HG02943 (cell line): ENCODE data around the gene SRGAP3.

Experiments
- ATAC-seq: cut with Tn5 transposase; IDR thresholded peaks from one replicate; pipeline ENCODE4 v1.9.1; 2021; ENCODE audit warnings: mild to moderate bottlenecking, low read depth, moderate library complexity; ENCODE audit not compliant: unreplicated experiment

The SRGAP3 gene

GRCh38 chr3:8997151-8997550, 252.3 kb downstream of the SRGAP3 start:
- no peak for ATAC-seq

- no peak for ATAC-seq
Measured at GRCh38 chr3:8996681-8997121, 252.7 kb downstream of the SRGAP3 start.

GRCh38 chr3:8996216-8996615, 253.2 kb downstream of the SRGAP3 start:
- no peak for ATAC-seq

GRCh38 chr3:8994226-8994625, 255.2 kb downstream of the SRGAP3 start:
- ATAC-seq = no peak

GRCh38 chr3:8993331-8993730, 256.1 kb downstream of the SRGAP3 start:
- no peak for ATAC-seq

GRCh38 chr3:8992854-8993253, 256.6 kb downstream of the SRGAP3 start:
- ATAC-seq = no peak

- ATAC-seq = no peak
Measured at GRCh38 chr3:8992199-8992598, 257.2 kb downstream of the SRGAP3 start.

- ATAC-seq = no peak
Measured at GRCh38 chr3:8990266-8991215, 258.9 kb downstream of the SRGAP3 start.

- no peak for ATAC-seq
Measured at GRCh38 chr3:8988791-8989558, 260.5 kb downstream of the SRGAP3 start.

- no peak for ATAC-seq
Measured at GRCh38 chr3:8988384-8988655, 261.1 kb downstream of the SRGAP3 start.

- ATAC-seq = no peak
Measured at GRCh38 chr3:8987645-8988383, 261.6 kb downstream of the SRGAP3 start.

- ATAC-seq = no peak
Measured at GRCh38 chr3:8987226-8987625, 262.2 kb downstream of the SRGAP3 start.

- ATAC-seq = no peak
Measured at GRCh38 chr3:8986741-8987140, 262.7 kb downstream of the SRGAP3 start.

- no peak for ATAC-seq
Measured at GRCh38 chr3:8985876-8986275, 263.6 kb downstream of the SRGAP3 start.

GRCh38 chr3:8985411-8985831, 264.0 kb downstream of the SRGAP3 start:
- no peak for ATAC-seq

GRCh38 chr3:8984526-8984925, 264.9 kb downstream of the SRGAP3 start:
- no peak for ATAC-seq

GRCh38 chr3:8984081-8984480, 265.4 kb downstream of the SRGAP3 start:
- ATAC-seq = no peak

- no peak for ATAC-seq
Measured at GRCh38 chr3:8983591-8983990, 265.9 kb downstream of the SRGAP3 start.

GRCh38 chr3:8983026-8983425, 266.4 kb downstream of the SRGAP3 start:
- ATAC-seq = no peak

GRCh38 chr3:8982509-8982908, 266.9 kb downstream of the SRGAP3 start:
- ATAC-seq = no peak

GRCh38 chr3:8981700-8982099, 267.7 kb downstream of the SRGAP3 start:
- ATAC-seq = no peak
